ENCODE data around the gene GCSAM.

The GCSAM gene

DNA sequence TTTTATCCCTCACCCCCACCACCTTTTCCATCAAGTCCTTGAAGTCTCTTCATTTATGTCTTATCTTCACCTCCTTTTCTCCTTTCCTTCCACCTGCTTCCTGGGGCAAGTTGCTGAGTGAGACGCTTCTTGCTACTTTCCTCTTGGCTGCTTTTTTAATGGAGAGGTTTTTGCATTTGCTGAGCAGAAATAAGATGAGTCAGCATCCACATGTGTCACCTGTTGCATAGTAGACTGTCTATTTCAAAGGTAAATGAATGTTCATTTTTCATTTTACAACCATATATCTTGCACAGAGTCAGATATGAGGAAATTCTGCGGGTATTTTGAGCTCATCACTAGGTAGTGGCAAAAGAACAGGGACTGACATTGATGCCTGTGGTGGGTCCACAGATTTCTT, 28.3 kb downstream of the GCSAM start:
- no peak for DNase-seq (ENCODE audit: low read depth, low spot score)

- no peak for DNase-seq (ENCODE audit: low read depth, low spot score)
Measured at GRCh38 chr3:112101916-112102315, 31.1 kb downstream of the GCSAM start.

DNA sequence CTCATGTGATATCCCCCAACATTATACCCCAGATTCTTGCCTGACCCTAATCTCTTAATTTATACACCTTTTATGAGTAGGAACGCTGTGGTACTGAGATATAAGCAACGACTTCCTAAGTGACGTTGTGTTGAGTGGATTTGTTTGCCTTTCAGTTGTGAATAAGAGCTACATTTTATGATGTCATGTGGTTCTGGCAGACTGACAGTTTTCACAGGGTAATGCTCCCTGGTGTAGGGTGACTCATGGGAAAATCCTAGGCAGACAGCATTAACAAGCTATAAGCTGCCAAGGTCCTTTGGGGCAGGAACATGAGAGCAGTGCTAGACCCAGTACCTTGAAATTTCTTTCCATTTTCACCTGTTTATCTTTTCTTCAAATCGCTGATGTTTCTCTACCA, 35.7 kb downstream of the GCSAM start:
- DNase-seq (ENCODE audit: low read depth, low spot score): no peak

DNA sequence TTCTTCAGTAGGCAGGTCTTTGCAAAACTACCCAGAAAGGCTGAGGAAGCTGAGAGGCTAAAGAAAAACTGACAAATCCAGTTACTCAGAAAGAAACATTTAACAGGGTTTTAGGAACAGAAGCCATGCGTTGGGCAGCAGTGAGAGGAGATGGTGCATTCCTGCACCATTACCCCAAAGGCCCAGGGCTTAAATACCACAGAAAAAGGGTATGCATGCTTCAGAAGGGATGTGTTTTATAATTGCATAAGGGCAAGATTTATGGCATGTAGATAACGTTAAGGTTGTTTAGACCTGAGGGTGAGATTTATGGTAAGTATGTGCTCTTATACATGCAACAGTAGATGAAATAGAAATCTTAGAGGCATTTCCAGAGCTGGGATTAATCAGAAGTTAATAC, 36.9 kb downstream of the GCSAM start:
- DNase-seq (ENCODE audit: low read depth, low spot score): no peak

DNA sequence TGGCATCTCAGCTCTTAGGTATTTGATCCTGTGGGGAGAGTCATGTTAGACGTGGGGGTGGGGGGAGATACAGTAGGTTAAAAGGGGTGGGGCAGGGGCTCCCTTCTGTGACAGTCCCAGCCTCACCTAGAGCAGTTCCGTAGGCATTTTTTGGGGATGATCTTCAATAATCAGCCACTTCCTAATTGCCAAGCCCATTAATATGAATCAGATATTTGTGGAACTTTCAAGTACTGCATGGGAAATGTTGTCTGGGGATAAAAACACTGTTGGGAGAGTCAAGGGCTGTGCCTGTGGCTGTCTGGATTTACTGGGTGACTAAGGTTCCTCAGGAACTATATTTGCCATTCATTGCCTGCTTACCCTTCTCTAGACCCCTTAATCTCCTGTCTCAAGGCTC, 37.3 kb downstream of the GCSAM start:
- no peak for DNase-seq (ENCODE audit: low read depth, low spot score)

- no peak for DNase-seq (ENCODE audit: low read depth, low spot score)
Measured at GRCh38 chr3:112093180-112093522, 39.9 kb downstream of the GCSAM start.

DNA sequence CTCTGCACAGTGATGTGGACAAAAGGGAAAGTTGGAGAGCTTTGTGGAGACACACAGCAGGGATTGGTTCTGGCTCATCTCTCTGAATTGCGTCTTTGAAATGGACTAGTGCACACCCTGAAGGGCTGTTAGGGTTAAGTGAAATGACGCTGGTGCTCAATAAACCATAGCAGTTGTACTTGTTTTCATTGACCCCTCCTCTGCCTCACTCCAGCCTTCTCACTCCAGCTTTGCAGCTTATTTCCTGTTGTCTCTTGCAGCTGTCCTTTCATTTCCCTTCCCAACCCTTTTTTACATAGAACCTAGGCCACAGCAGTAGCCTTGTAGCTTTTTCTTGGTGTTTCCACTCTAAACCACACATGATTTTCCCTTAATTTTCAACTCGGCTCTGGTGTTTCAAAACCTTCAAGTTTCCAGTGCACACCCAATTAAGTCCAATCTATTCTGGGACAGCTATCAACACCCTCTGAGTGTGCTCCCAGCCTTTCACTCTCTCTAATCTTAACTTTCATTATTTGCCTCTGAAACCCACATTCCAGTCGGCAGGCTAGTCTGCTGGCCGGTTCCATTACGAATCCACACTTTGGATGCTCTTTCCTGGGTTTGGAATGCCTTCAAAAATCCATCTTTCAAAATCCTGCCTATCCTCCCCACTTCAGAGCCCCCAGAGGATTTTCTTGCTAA, 40.4 kb downstream of the GCSAM start:
- DNase-seq (ENCODE audit: low read depth, low spot score): no peak

DNA sequence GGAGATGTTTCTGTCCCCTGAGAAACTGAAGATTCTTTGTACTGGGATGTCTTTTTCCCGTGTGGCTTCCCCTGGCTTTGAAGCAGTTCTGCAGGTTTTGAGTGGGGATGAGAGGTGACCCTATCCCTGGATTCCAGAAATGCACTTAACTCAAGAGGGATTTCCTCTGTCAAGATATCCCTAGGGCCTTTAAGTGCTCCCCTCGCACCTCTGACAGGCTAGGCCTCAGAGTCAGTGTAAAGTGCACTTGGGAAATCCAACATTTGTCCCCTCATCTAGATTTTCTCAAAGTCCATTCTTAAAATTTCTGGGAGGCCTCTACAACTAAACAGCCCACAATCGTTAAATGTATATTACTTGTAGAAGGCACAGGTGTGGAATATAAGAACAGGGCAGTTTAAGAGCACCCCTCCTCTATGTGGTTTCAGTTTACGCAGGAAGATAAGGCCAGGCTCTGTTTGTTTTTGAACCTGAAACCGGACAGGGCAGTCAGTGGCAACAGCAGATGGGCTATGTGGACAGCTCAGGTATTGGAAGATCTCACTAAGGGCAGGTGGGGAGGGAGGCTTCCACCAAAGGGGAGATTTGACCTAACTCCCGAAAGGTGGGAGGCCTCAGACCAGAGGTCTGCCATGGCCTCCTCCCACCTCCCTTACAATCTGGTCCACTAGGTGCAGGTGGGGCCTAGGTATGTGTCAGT, 42.0 kb downstream of the GCSAM start:
- DNase-seq (ENCODE audit: low read depth, low spot score): no peak

DNA sequence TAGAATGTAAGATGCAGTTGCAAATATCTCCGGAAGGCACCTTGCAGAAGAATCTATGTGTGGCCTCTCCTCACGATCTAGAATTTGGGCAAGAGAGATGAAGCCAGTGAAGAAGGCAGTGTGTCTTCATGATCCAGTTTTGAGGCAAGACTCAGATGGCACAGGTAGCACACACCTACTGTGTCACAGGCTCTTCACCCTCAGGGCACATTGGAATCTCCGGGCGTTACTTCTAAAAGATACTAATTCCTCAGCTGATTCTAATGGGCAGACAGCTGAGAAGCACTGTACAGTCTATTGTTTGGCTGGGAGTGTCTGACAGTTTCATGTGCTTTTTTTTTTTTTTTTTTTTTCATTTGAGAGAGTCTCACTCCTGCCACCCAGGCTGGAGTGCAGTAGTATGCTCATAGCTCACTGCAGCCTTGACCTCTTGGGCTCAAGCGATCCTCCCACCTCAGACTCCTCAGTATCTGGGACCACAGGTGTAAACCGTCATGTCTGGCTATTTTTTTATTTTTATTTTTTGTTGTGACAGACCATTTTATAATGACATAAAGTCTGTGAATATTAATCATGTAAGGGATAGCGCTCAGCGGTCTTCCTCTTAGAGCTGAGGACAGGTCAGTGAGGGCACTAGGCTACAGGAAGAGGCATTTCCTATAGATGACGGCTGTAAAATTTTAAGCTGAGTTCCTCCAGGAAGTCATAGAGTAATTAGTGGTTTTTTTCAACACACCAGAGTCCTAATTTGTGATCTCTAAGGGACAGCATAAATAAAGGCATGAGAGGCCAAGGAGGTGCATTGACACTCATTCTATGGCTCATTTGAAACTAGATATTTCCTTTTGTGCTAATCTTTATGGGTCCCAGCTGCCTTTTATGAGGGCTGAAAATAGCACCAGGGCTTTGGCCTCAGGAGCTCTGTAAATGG, 42.8 kb downstream of the GCSAM start:
- no peak for DNase-seq (ENCODE audit: low read depth, low spot score)

DNA sequence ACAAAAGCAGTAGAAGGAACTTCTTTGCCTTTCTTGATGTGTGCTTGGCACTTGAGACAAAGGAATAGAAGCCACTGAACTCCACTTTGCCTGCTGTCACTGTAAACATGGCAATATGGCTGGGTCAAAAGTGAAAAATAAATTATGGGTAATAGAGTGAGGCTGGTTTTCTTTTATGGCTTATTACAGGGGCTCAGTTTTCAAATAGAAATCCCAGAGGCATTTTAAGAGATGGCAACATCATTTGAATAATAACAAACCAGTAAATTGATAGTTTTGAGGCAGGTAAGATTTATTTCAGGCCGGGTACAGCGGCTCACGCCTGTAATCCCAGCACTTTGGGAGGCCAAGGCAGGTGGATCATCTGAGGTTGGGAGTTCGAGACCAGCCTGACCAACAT, 44.1 kb downstream of the GCSAM start:
- no peak for DNase-seq (ENCODE audit: low read depth, low spot score)

DNA sequence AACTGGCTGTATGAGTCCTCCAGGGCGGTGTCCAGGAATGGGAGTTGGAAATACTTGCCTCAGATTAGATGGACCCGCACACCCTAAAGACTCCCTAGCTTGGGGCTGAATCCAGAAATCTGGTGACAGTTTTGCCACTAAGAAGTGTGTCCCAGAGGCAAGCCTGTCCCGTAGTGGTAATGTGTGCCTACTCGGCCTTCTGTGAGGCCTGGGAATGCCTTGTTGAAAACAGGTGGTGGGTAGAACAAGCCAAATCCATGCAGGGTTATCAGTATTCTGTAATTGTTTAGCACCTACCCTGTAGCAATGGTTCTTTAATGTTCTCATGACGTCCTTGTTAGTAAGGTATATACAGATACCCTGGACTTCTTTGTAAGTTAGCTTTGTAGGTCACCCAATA, 45.3 kb downstream of the GCSAM start:
- DNase-seq (ENCODE audit: low read depth, low spot score): no peak

DNA sequence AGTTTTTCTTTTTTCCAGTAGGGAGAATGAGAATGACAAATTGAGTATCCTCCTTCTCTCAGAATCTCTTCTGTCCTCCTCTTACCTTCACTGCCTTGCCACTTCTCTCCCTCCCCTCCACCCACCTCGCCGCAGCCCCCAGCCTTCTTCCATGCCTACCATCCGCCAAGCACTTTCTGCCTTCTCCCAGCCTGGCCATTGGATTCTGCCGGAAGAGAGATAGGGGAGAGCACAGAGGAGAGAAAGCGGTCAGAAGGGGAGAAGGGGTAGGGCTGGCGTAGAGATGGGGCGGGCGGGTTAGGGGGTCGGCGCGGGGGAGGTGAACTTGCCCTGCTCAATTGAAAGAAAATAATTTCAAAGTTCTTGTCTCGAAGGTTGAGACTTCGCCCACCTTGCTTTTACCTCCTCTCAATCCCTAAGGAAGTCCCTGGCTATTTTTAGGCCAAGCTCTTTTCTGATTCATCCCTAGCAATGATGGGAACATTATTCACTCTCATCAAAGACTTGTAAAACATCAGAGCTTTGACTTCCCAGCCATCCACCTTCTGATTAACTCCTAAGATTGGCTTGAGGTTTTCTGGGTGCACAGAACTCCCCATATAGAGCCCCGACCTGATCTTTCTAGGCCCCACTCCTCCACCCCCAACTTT, 46.0 kb downstream of the GCSAM start:
- no peak for DNase-seq (ENCODE audit: low read depth, low spot score)

- DNase-seq (ENCODE audit: low read depth, low spot score): peak; percentile 21
Measured at GRCh38 chr3:112086076-112086854, 46.8 kb downstream of the GCSAM start, which contains the start of gene C3orf52. Gene C3orf52, plus strand, starts transcription at chr3:112086389. Its CDS starts 19 bp downstream, at chr3:112086408.

- DNase-seq (ENCODE audit: low read depth, low spot score): no peak
Measured at GRCh38 chr3:112085735-112086075, 47.3 kb downstream of the GCSAM start.

GRCh38 chr3:112084980-112085705, 47.9 kb downstream of the GCSAM start:
- no peak for DNase-seq (ENCODE audit: low read depth, low spot score)

- DNase-seq (ENCODE audit: low read depth, low spot score): no peak
Measured at GRCh38 chr3:112083239-112083638, 49.8 kb downstream of the GCSAM start.

GRCh38 chr3:112078125-112079083, 54.6 kb downstream of the GCSAM start:
- DNase-seq (ENCODE audit: low read depth, low spot score): no peak

GRCh38 chr3:112074616-112075497, 58.2 kb downstream of the GCSAM start:
- DNase-seq (ENCODE audit: low read depth, low spot score): no peak

Data from activated CD4-positive, CD25-positive, alpha-beta regulatory T cell treated with anti-CD3 and anti-CD28 coated beads, Interleukin-2, amount 50 U/mL, for 16 hours (primary cell).